OCI-LY1 (cell line): ENCODE data around the gene BCL2.

Experiments
- H2AFZ ChIP-seq: fragments of 200-600 bp; sonication (generic), shearing (Covaris generic); 2 replicates; pipeline ENCODE4 v1.6.0; 2014; ENCODE audit warnings: antibody characterized with exemption, mild to moderate bottlenecking, low read length
- H3F3A ChIP-seq: fragments of 200-600 bp; sonication (generic), shearing (Covaris generic); 2 replicates; pipeline ENCODE4 v1.6.0; 2014; ENCODE audit warnings: mild to moderate bottlenecking, antibody characterized with exemption, low read length, moderate library complexity; ENCODE audit not compliant: insufficient read depth
- H3K27ac ChIP-seq: fragments of 200-600 bp; sonication (generic); 2 replicates; pipeline ENCODE4 v1.5.1; 2014; ENCODE audit warnings: low read length, mixed run types, mild to moderate bottlenecking, low read depth; ENCODE audit not compliant: poor library complexity, severe bottlenecking
- H3K27me3 ChIP-seq: fragments of 200-600 bp; sonication (generic); 2 replicates; pipeline ENCODE4 v1.6.0; 2014; ENCODE audit warnings: antibody characterized with exemption, mild to moderate bottlenecking, low read length, moderate library complexity; ENCODE audit not compliant: insufficient read depth
- H3K36me3 ChIP-seq: fragments of 200-600 bp; sonication (generic); 2 replicates; pipeline ENCODE4 v1.6.1; 2014; ENCODE audit warnings: mild to moderate bottlenecking, antibody characterized with exemption, low read length, moderate library complexity, mixed read lengths; ENCODE audit not compliant: insufficient read depth
- H3K4me1 ChIP-seq: fragments of 200-600 bp; sonication (generic); 2 replicates; pipeline ENCODE4 v1.5.1; 2014; ENCODE audit warnings: mild to moderate bottlenecking, low read length, moderate library complexity; ENCODE audit not compliant: insufficient read depth, severe bottlenecking
- H3K4me2 ChIP-seq: fragments of 200-600 bp; sonication (generic), shearing (Covaris generic); 2 replicates; pipeline ENCODE4 v1.6.1; 2014; ENCODE audit warnings: low read length
- H3K4me3 ChIP-seq: fragments of 200-600 bp; sonication (generic); 2 replicates; pipeline ENCODE4 v1.5.1; 2014; ENCODE audit warnings: low read length, low read depth, mild to moderate bottlenecking, mixed read lengths; ENCODE audit not compliant: poor library complexity, severe bottlenecking
- H3K79me2 ChIP-seq: fragments of 200-600 bp; shearing (Covaris generic); 2 replicates; pipeline ENCODE4 v1.6.1; 2016; ENCODE audit warnings: mixed run types, low read length, mixed read lengths; ENCODE audit not compliant: insufficient read depth
- H3K9ac ChIP-seq: fragments of 200-600 bp; sonication (generic), shearing (Covaris generic); 2 replicates; pipeline ENCODE4 v1.6.1; 2014; ENCODE audit warnings: mild to moderate bottlenecking, low read length, mixed read lengths
- H3K9me2 ChIP-seq: fragments of 200-600 bp; sonication (generic), shearing (Covaris generic); 2 replicates; pipeline ENCODE4 v1.6.1; 2014; ENCODE audit warnings: low read depth, mild to moderate bottlenecking, low read length, mixed read lengths
- H3K9me3 ChIP-seq: fragments of 200-600 bp; shearing (Covaris generic); 2 replicates; pipeline ENCODE4 v1.6.1; 2014; ENCODE audit warnings: low read length, mixed read lengths
- H4K20me1 ChIP-seq: fragments of 200-600 bp; sonication (generic), shearing (Covaris generic); 2 replicates; pipeline ENCODE4 v1.6.0; 2016; ENCODE audit warnings: mild to moderate bottlenecking, low read length; ENCODE audit not compliant: insufficient read depth
- CTCF ChIP-seq: fragments of 200-600 bp; sonication (generic), shearing (Covaris generic); IDR thresholded peaks from 2 replicates; pipeline ENCODE4 v1.5.1; 2017; ENCODE audit warnings: mild to moderate bottlenecking, antibody characterized with exemption, low read length, moderate library complexity, mixed read lengths
- EZH2 ChIP-seq: fragments of 200-600 bp; sonication (generic), shearing (Covaris generic); IDR thresholded peaks from 2 replicates; pipeline ENCODE4 v1.8.0; 2017; ENCODE audit warnings: borderline replicate concordance, mixed run types, mild to moderate bottlenecking, antibody characterized with exemption, low read length, moderate library complexity, mixed read lengths

The BCL2 gene

GRCh38 chr18:63298400-63299365 lies 20.9 kb downstream of the BCL2 start:
- Histone ChIP-seq H3K27me3 (no peaks in the 10 kb centered on the region), H3K4me2 (no peak overlapping the region; the same call in 1 of the 2 replicates), H4K20me1 (no peaks in the 10 kb centered on the region), H2AFZ (no peak overlapping the region), H3K4me3 (no peak overlapping the region), H3F3A (no peaks in the 10 kb centered on the region), H3K9me2 (no peaks in the 10 kb centered on the region), H3K9ac (no peak overlapping the region), H3K27ac (no peak overlapping the region), H3K4me1 (peaks cover 96% of the 10 kb centered on the region), H3K36me3 (peaks cover 98% of the 10 kb centered on the region), H3K79me2 (peaks cover 98% of the 10 kb centered on the region), H3K9me3 (no peaks in the 10 kb centered on the region)
- TF ChIP-seq EZH2 (no peak), CTCF (no peak)

- no peak overlapping the region for H3K9ac ChIP-seq
- H2AFZ ChIP-seq: no peak overlapping the region
- no peaks in the 10 kb centered on the region for H3F3A ChIP-seq
- H3K9me3 ChIP-seq: no peaks in the 10 kb centered on the region
- peaks cover 98% of the 10 kb centered on the region for H3K79me2 ChIP-seq
- H3K4me2 ChIP-seq: no peak overlapping the region; the same call in 1 of the 2 replicates
- no peak overlapping the region for H3K4me3 ChIP-seq
- no peak for TF ChIP-seq CTCF
- no peak for TF ChIP-seq EZH2
- H3K27me3 ChIP-seq: no peaks in the 10 kb centered on the region
- H3K9me2 ChIP-seq: no peaks in the 10 kb centered on the region
- peaks cover 98% of the 10 kb centered on the region for H3K36me3 ChIP-seq
- H3K27ac ChIP-seq: no peak overlapping the region
- peaks cover 96% of the 10 kb centered on the region for H3K4me1 ChIP-seq
- H4K20me1 ChIP-seq: no peaks in the 10 kb centered on the region
Measured at GRCh38 chr18:63297687-63298399, 21.7 kb downstream of the BCL2 start.

GRCh38 chr18:63293935-63294334 lies 25.6 kb downstream of the BCL2 start:
- Histone ChIP-seq H3K9me2 (no peaks in the 10 kb centered on the region), H3F3A (no peaks in the 10 kb centered on the region), H3K4me1 (peaks cover 98% of the 10 kb centered on the region), H2AFZ (no peak overlapping the region), H3K36me3 (peaks cover 98% of the 10 kb centered on the region), H4K20me1 (no peaks in the 10 kb centered on the region), H3K9ac (no peak overlapping the region; the same call in 1 of the 2 replicates), H3K27me3 (no peaks in the 10 kb centered on the region), H3K9me3 (no peaks in the 10 kb centered on the region), H3K4me2 (peak overlapping the region; percentile 57; the same call in 1 of the 2 replicates), H3K79me2 (peaks cover 98% of the 10 kb centered on the region), H3K4me3 (peak overlapping the region; percentile 10), H3K27ac (peak overlapping the region; percentile 78)
- TF ChIP-seq EZH2 (no peak), CTCF (no peak)
